OCI-LY7 (cell line): ENCODE results near the gene TPST2.

ENCODE experiments used
- EZH2phosphoT487 ChIP-seq: fragments of 200-600 bp; sonication (generic); IDR thresholded peaks from 2 replicates; pipeline ENCODE4 v1.6.1; 2018; ENCODE audit warnings: low read depth, borderline replicate concordance, mild to moderate bottlenecking, mixed run types, antibody characterized with exemption, low read length, moderate library complexity, mixed read lengths
- TF ChIP-seq, protein P1 (sequence below): fragments of 200-600 bp; sonication (generic); conservative IDR thresholded peaks from 2 replicates; pipeline ENCODE4 v1.5.1; 2014; ENCODE audit warnings: mild to moderate bottlenecking, antibody characterized with exemption, low read length, moderate library complexity, mixed read lengths

DNA sequence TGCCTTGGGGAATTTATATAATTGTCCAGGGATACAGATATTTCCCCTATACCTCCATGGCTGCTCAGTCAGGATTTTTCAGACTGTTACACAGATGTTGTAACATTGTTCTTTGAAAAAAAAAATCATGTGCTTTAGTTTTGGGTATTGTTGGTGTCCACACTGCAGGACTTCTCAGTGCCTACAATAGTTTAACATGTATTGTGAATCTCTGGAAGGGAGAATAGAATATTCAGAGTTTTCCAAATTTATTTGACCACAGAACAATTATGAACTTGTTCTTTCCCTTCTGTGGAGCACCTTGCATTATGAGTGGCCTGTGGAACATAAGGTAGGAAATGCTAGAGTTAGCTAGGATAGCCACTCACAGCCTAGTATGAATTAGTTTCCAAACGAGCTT lies 46.4 kb upstream of the TPST2 start:
- TF ChIP-seq, protein P1, sequence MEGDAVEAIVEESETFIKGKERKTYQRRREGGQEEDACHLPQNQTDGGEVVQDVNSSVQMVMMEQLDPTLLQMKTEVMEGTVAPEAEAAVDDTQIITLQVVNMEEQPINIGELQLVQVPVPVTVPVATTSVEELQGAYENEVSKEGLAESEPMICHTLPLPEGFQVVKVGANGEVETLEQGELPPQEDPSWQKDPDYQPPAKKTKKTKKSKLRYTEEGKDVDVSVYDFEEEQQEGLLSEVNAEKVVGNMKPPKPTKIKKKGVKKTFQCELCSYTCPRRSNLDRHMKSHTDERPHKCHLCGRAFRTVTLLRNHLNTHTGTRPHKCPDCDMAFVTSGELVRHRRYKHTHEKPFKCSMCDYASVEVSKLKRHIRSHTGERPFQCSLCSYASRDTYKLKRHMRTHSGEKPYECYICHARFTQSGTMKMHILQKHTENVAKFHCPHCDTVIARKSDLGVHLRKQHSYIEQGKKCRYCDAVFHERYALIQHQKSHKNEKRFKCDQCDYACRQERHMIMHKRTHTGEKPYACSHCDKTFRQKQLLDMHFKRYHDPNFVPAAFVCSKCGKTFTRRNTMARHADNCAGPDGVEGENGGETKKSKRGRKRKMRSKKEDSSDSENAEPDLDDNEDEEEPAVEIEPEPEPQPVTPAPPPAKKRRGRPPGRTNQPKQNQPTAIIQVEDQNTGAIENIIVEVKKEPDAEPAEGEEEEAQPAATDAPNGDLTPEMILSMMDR, result no peak
- no peak for TF ChIP-seq EZH2phosphoT487
